HEK293 (cell line): ENCODE data around the gene RABEP1.

Experiments
- ATF2 ChIP-seq: fragments of 450-650 bp; formaldehyde crosslinking; IDR thresholded peaks from 2 replicates; pipeline ENCODE4 v1.5.1; 2016; ENCODE audit warnings: missing biosample characterization, missing genetic modification characterization, low read depth
- CTCF ChIP-seq: fragments of 450-650 bp; formaldehyde crosslinking; IDR thresholded peaks from 2 replicates; pipeline ENCODE4 v1.5.1; 2016; ENCODE audit warnings: missing biosample characterization, missing genetic modification characterization
- KLF16 ChIP-seq: fragments of 450-650 bp; formaldehyde crosslinking; IDR thresholded peaks from 2 replicates; pipeline ENCODE4 v1.5.1; 2017; ENCODE audit warnings: missing biosample characterization, missing genetic modification characterization
- PRDM10 ChIP-seq: fragments of 450-650 bp; formaldehyde crosslinking; IDR thresholded peaks from 2 replicates; pipeline ENCODE4 v1.5.1; 2016; ENCODE audit warnings: missing biosample characterization, missing genetic modification characterization
- ZBTB11 ChIP-seq: fragments of 450-650 bp; formaldehyde crosslinking; conservative IDR thresholded peaks from 2 replicates; pipeline ENCODE4 v1.5.1; 2016; ENCODE audit warnings: low read depth, missing biosample characterization, missing genetic modification characterization
- ZBTB21 ChIP-seq: fragments of 450-650 bp; formaldehyde crosslinking; IDR thresholded peaks from 2 replicates; pipeline ENCODE4 v1.5.1; 2017; ENCODE audit warnings: missing biosample characterization, missing genetic modification characterization
- ZBTB26 ChIP-seq: fragments of 450-650 bp; formaldehyde crosslinking; optimal IDR thresholded peaks from 2 replicates; pipeline ENCODE3; 2016; ENCODE audit warnings: missing biosample characterization, mild to moderate bottlenecking, missing genetic modification characterization
- ZNF211 ChIP-seq: fragments of 450-650 bp; formaldehyde crosslinking; IDR thresholded peaks from 2 replicates; pipeline ENCODE4 v1.5.1; 2016; ENCODE audit warnings: low read depth, missing biosample characterization, missing genetic modification characterization
- ZNF274 ChIP-seq, 2 experiments: fragments of 200-500 bp in 1 of 2; fragments of 450-650 bp in 1 of 2; sonication (Bioruptor generic) in 1 of 2; formaldehyde crosslinking in 1 of 2; IDR thresholded peaks; 2 replicates each; pipeline versions ENCODE4 v1.5.1 to v1.6.1; 2014 to 2016; ENCODE audit warnings: borderline replicate concordance in 1 of 2, inconsistent platforms in 1 of 2, low read length in 1 of 2, missing biosample characterization in 1 of 2, missing genetic modification characterization in 1 of 2
- ZNF449 ChIP-seq: fragments of 450-650 bp; formaldehyde crosslinking; IDR thresholded peaks from 2 replicates; pipeline ENCODE4 v1.5.1; 2017; ENCODE audit warnings: missing biosample characterization, mild to moderate bottlenecking, missing genetic modification characterization, moderate library complexity
- ZNF629 ChIP-seq: fragments of 450-650 bp; formaldehyde crosslinking; IDR thresholded peaks from 2 replicates; pipeline ENCODE4 v1.5.1; 2017; ENCODE audit warnings: missing biosample characterization, missing genetic modification characterization
- ZNF76 ChIP-seq: fragments of 450-650 bp; formaldehyde crosslinking; IDR thresholded peaks from 2 replicates; pipeline ENCODE4; 2016; ENCODE audit warnings: low read depth, missing biosample characterization, missing genetic modification characterization, borderline replicate concordance

- no peak for TF ChIP-seq ZBTB21
- no peak for TF ChIP-seq CTCF
- TF ChIP-seq ZNF211 (tag by site-specific recombination), result no peak
- TF ChIP-seq ZNF274 (IDR thresholded peaks at IDR 0.05; ENCODE audit: low read length), result no peak
- TF ChIP-seq ZNF274 (tag by site-specific recombination; IDR thresholded peaks at IDR 0.05; ENCODE audit: borderline replicate concordance), result no peak
- TF ChIP-seq ZNF449 (tag by site-specific recombination), result no peak
- no peak for TF ChIP-seq PRDM10 (tag by site-specific recombination)
- no peak for TF ChIP-seq ZBTB26 (tag by site-specific recombination)
- TF ChIP-seq ZNF629 (tag by site-specific recombination), result no peak
- TF ChIP-seq ATF2 (tag by site-specific recombination), result no peak
- TF ChIP-seq KLF16 (tag by site-specific recombination), result no peak
- no peak for TF ChIP-seq ZNF76 (tag by site-specific recombination)
- TF ChIP-seq ZBTB11, result no peak
Measured at GRCh38 chr17:5429191-5429887, 147.3 kb downstream of the RABEP1 start.
